HG03159 (cell line): ENCODE results near the gene ADGRA1.

ENCODE experiments used
- ATAC-seq: cut with Tn5 transposase; IDR thresholded peaks from one replicate; pipeline ENCODE4 v1.9.1; 2021; ENCODE audit warnings: mild to moderate bottlenecking, moderate library complexity; ENCODE audit not compliant: unreplicated experiment

Gene ADGRA1

DNA sequence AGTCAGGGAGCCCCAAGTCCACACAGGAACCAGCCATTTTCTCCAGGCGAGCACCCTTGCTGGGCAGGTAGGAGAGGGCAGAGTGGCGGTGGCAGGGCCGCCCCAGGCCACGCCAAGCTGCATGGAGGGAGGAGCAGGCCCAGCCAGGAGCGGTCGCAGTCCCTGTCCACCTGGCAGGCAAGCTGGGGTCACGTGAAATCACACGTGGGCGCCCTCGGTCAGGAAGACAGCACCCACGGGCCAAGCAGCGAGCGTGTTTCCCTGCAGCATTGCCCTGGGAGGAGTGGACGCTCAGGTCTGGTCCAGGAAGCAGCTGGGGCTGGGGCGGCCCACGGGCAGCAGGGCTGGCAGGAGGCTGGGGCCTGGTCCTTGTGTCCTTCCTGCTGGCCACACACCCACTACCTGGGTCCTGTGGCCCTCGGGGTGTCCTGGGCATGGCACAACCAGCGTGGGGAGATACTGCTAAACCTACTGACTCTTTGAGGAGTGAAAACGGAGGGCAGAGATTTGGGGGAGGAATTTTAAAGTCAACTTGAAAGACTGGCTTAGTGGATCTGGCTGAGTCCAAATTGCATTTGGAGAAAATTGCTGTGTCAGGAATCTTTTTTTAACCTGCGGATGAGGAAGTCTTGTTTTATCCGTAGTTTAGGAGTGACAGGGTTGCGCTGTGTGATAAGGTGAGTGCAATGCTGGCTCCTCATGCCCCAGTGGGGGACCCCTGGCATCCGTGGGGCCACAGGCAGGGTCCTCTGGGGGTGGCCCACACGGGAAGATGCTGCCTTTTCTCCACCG is 12.2 kb upstream of the ADGRA1 start:
- no peak for ATAC-seq

DNA sequence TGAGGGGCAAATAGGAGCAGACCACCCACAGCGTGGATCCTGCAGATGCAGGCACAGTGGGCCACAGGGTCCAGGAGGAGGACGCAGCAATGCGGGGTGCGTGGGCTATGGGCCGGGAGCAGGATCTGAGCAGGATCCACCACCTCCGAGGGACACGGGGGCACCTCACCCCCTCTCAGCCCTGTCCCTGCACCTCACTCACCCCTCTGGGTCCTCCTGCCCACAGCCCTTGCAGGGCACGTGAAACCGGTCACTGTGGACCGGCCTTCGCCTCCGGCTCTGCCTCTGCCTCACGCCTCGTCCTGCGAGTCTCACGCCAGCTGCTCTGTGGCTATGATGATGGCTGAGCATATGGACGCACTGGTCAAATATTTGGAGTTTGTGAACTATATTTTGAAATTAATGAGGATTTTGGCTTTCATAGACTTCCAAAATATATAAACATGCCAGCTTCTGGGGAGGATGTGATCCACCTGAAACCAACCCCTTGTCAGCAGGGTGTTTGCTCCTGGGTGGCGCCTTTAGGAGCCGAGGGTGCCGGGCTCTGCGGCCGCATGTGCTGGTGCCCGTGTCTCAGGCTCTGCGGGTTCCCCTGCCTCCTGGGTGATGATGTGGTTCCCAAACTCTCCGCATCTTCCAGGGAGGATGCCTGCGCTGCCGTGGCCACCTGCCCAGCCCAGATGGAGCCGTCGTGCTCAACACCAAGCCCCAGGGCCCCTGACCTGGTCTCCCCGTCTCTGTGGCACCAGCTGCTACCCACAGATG is 11.3 kb upstream of the ADGRA1 start:
- ATAC-seq, result no peak

DNA sequence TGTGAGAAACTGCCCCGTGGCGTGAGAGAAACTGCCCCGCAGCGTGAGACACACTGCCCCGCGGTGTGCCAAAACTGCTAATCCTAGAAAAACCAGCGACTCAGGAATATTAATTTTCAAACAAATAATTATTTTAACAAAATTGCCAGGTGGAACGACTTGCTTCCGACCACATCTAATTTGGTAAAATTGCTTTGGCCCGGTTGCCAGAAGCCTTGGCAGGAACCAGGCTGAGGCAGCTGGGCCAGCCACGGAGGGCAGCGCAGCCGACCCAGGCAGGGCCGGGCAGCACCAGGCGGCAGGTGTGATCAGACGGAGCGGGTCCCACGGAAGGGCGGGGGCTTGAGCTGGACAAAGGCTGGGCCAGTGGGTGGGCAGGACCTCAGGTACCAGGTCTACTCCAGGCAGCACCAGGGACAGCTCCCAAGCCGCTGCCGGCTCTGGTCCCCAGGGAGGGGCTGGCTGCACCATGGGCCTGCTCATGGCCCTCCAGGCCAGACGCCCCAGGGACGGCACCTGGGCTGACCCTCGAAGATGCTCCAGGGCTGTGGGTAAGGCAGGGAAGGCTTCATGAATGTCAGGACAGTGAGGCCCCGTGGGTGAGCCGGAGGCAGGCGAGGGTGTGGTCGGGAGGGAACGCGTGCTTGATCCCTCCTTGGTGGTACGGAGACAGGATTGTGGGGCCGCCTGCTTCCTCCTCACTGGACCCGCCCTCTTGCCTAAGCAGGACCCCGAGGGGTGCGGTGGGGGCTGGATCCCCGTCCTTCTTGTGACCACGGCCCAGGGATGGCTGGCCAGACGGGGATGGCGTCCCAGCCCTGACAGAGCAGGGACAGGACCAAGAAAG is 7.7 kb upstream of the ADGRA1 start:
- ATAC-seq, result no peak

DNA sequence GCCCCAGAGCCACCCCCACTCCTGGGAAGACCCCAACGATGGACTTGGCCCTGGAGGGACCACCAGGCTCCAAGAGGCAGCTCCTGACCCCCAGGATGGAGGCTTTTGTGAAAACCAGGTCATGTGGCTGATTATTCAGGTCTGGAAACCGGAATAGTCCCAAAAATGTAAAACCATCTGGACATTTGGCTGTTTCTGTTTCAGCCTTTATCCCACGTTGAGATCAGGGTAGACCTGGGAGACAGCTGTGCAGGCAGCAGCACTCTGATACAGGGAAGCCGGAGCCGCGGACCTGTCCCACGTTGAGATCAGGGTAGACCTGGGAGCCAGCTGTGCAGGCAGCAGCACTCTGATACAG is 7.1 kb upstream of the ADGRA1 start:
- ATAC-seq, result no peak

DNA sequence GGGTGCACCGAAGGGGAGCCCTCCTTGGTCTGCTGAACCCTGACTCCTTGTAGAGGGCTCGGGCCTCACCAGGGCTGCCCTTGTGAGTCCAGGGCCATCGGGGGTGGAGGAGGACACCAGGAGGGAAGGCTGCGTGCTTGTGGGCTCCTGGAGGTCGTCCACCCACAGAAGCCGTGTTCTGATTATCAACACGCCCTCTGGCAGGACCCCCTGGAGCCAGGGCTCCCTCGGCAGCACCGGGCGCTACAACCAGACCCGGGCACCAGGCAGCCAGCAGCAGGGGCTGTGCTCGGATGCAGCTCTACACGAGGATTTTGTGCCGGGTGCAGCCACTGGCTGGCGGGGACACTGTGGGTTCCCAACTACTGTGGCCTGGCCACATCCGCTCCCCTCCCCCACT is 6.1 kb upstream of the ADGRA1 start:
- ATAC-seq, result no peak

DNA sequence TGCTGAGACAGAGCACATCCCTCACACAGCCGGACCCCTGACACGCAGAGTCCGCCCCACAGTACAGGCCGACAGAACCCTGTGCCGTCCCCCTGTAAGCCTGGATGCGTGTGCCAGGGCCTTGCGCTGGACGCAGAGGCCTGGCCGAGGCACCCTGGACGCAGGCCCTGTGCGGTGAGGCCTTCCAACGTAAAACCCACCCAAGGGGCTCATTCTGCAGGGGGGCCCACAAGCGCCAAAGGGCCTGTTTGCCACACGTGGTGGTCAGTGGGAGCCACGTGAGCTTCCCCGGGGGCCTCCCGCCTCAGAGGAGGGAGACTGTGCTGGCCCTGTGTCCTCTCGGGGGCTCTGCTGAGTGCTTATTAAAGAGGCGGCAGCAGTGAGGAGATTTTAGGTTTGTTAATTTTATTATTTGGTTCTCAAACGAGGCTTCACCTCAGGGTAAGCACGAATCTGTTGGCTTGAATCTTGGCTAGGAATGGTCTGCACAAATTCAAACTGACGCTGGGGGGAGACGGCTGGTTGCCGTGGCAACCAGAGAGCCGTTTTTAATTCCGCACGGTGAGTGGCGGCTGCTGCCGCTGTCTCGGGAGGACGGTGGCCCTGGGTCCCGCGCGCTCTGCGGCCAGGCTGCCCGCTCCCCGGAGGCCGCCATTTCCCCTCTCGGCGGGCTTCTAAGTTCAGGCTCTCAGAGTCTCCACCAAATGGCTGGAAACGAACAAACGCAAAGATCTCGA is 4.9 kb upstream of the ADGRA1 start:
- ATAC-seq, result no peak

DNA sequence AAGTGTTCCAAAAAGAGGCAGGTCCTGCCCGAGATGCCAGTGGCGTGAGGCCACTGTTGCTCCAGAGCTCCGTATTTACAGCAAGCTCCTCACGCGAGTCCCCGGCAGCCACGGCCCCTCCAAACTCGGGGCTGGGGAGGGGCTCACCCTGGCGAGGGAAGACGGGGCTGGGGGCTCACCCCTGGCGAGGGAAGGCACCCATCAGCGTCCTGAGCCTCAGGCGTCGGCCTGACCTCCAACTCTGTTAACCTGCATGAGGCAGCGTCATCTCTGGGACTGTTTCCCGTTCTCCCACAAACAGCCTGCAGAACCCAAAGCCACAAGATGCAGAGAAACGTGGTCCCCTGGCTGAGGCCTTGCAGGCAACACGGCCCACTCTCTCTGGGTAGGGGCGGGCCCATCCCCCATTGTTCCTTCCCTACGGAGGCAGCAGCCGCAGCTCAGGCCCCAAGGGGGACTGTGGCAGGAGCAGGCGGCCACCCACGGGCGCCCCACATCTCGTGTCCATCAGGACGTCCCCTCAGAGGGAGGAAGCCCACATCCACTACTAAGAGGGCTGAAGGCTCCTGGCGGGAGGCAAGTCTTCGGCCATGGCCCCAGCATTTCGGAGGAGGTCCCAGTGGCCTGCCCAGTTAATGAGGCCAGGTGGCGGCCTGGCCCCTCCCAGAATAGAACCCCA is 4.2 kb upstream of the ADGRA1 start:
- ATAC-seq, result no peak

DNA sequence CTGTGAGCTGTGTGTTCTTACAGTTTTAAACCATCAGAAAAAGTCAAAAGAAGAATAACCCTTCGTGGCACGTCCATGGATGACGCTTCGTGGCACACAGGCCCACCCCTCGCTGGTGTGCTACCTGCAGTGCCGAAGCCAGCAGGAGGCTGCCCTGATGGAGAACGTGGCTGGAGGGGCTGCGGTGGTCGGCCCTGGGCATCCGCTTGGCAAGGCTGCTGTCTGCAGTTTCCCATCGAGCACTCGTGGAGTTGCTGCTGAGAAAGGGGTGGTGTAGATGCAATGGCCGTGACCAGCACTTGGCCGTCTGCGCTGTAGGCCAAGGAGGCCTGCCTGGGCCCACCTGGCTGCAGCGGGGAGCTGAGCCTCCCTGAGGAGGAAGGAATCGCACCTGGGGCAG is 3.2 kb upstream of the ADGRA1 start:
- ATAC-seq, result no peak

DNA sequence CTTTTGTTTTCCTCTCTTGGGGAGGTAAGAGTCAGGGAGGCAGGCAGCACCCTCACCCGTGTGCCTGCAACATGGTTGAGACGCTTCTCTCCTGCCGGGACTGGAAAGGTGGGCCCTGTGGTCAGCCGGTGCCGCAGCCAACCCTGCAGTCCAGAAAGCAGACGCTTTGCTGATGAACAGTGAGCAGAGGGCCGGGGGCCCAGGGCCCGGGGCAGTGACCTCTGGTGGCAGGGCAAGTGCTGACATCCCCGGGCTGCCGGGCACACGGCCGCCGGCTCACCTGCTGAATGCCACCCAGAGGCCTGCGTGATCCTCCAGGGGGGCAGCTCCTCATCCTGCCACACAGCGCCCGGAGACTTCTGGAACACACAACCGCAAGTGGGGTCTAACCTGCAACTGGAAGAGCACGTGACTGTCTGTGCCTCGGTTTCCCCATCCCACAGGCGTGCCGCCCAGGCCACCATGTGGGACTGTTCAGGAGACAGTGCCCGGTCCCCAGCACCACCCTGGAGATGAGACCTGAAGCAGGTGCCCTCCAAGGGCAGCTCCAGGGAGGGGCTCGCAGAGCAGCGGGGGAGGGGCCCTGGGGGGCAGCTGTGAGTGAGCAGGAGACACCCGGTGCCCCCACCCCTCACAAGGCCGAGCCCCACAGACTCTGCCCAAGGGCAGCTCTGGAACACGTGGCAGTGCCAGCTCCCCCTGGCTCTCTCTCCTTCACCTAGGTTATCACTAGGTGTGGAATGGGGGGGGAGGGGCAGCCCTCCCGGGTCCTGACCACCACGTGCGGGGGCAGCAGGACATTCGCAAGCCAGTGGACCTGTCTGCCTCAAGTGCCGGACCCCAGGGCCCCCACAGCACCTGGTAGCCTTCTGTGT is 2.2 kb upstream of the ADGRA1 start:
- ATAC-seq, result no peak

DNA sequence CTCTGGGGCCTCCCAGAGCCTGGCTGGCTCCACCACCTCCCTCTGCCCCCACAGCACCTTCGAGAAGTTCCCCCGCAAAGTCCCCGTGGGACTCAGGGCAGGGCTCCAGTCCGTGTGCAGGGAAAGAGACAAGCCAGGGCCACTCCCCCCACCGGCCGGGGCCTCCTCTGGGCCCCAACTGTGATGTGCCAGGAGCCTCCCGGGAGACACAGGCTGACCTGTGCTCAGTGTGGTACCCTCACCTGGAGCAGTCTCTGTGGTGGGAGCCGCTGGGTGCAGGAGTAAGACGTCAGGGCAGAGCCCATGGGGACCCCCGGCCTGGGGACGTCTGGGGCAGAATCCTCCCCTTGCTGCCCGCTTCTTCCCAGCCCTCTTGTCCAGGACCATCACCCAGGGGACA is 1.5 kb upstream of the ADGRA1 start:
- no peak for ATAC-seq

DNA sequence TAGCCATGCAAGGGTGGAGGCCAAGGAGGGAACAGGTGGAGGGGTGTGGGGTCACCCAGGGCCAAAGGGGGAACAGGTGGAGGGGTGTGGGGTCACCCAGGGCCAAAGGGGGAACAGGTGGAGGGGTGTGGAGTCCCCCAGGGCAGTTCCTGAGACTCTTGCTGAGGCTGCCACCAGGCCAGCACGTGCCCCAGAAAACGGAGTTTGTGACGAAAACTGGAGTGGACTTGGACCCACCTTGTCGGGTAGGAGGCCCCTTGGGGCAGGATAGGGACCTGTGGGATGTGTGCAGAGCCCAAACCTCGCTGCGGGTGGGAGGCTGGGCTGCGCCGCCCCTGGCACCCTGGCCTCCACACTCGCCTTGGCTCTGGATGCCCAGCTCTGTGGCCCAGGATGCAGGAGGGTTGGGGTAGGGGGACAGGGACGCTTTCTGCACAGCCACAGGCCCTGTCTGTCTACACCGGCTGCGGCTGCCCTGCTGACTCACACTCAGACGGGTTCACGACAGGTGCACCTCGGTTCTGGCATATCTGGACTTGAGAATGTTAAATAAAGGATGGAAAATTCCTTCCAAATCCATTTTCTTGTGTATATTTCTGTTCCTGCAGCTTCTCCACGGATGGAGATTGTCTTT is 562 bp upstream of the ADGRA1 start:
- ATAC-seq, result no peak

DNA sequence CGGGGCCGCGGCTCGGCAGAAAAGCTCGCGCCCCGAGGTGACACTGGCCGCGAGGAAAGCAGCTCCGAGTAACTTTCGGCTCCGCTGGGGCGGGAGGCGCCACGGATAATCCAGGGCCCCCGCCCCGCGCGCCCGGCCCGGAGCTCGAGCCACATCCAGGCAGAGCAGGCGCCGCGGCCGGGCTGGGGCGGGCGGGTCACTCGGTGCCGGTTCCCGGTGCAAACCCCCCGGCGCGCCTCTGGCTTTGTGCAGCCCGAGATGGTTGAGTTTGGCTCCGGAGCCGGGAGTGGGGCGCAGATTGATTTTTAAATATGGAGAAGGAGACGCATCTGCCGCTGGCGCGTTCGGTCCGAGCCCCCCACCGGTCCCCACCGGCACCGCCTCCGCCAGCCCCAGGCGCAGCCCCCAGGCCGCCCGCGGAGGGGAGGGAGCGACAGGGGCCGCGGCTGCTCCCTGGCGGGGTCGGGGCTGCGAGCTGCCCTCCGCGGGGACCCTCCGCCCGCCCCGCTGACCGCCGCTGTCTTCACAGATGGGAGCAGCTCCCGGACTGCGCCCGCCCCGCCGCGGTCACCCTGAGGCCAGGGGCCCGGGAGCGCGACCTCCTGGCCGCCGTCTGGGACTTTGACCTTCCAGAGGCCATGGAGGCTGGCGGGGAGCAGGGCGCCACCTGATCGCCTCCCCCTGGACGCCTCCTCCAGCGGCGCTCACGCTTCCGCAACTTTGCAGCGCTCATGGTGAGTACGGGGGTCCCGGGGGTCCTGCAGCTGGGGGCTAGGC is 643 bp downstream of the ADGRA1 start:
- ATAC-seq, result no peak

DNA sequence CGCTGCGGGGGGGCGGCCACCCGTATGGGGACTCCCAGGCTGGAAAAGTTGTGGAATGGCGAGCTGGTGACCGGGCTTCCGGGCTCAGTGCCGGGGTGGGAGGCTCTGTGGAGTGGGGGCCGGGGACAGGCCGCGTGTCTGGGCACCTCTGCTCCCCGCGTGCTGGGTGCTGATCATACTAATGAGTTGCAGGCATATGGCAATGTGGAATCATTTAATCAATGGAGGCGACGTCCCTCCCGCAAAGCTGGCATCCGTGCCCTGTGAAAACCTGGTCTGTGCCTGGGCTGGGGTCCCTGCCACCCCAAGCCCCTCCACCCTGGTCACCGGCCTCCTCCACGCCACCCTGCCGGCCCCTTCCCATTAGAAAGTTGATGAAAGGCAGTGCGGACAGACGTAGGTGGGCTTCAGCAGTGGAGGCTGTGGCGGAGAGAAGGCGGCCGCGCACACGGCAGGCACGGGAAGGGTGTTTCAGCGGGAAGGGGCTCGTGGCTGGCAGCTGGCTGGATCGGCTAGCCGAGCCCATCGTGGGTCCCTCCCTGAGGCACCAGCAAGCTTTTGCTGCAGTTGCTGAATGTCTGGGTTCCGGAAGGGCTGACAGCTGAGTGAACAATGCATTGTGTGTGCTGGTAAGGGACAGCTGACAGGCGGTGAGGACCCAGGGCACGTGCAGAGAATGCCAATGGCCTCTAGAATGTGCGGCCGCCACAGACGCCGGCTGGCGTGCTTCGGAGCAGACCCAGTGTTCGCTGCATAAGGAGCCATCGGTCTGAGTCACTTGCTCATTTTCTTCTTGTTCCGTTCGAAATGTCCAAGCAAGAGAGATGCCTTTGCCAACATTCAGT is 1.5 kb downstream of the ADGRA1 start:
- ATAC-seq, result no peak

DNA sequence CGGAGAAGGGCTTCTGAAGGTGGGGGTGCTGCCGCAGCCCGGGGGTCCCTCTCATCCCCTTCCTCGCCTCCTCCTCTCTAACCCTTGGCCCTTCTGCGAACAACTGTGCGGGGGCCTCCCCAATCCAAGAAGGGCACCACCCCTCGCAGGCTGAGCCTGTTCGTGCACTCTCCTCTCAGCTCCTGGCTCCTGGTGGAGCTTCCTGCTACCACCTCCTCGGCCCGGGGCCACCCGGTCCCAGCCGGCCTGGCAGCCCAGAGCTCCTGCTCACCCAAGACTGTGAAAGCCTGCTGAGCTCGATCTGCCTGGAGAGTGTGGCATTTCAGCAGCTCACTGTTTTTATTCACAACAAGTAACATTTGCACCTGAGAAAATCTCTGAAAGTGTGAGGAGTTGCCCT is 2.4 kb downstream of the ADGRA1 start:
- no peak for ATAC-seq

DNA sequence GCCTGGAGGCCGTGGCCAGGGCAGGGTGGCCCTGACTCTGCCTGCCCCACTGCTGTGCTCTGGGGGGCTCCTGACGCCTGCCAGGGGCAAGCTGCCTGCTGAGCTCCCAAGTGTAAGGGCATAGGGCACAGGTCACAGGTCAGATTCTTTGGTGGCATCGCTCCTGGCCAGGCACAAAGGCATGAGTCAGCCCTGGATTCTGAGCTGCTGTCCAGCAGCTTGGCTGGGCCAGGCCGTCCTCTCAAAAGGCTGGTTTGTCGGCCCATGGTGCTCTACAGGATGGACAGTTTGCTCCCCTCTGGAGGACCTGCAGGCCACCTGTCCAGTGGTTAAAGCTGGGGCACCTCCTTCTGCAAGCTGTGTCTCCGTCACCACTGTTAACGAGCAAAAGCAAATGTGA is 2.9 kb downstream of the ADGRA1 start:
- ATAC-seq, result no peak

DNA sequence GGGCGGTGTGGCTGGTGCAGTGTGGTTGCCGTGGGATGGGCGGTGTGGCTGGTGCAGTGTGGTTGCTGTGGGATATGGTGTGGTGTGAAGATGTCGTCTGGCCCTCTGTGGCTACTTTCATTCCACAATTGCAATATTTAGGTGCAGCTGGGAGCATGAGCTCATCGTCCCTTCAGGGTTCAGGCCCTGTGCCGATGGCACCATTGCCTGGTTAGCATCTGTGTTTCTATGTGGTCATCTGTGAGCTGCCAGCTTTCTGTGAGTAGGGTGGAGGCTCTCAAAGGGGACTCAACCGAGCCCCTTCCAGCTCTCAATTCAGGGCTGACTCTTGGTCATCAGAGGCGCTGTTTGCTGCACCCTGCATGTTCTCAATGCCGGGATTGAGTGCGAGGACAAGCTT is 3.6 kb downstream of the ADGRA1 start:
- ATAC-seq, result no peak

DNA sequence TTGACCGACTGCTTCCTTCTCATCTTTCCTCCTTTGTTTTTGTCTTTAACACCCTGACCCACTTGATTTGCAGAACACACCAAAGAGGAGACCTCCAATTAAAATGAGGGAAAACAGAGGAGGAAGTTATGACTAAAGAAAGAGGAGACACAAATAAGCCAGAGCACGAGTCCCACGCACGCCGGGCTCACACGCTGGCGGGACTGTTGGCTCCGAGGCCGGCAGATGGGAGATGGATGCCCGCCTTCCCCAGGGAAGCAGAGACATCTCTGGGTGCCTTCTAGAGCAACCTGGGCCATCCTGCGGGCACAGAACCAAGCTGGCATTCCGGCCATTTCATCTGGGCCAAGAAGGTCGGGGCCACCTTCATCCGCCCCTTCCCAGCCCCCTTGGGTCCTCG is 5.6 kb downstream of the ADGRA1 start:
- ATAC-seq, result no peak
